GM12891 (cell line): ENCODE results near the gene TRMT2B.

Source experiments
- POLR2A ChIP-seq: IDR thresholded peaks from 2 replicates; pipeline ENCODE4 v1.6.1; 2011; ENCODE audit warnings: low read depth, low read length, control low read depth
- POLR2AphosphoS5 ChIP-seq: IDR thresholded peaks from 2 replicates; pipeline ENCODE4 v1.6.1; 2011; ENCODE audit warnings: low read depth, low read length, control low read depth
- POU2F2 ChIP-seq: IDR thresholded peaks from 2 replicates; pipeline ENCODE4 v1.6.1; 2011; ENCODE audit warnings: low read depth, mild to moderate bottlenecking, control low read depth, low read length, moderate library complexity
- SPI1 ChIP-seq: IDR thresholded peaks from 2 replicates; pipeline ENCODE4 v1.6.1; 2011; ENCODE audit warnings: low read depth, low read length, control low read depth
- TAF1 ChIP-seq: IDR thresholded peaks from 2 replicates; pipeline ENCODE4 v1.6.1; 2011; ENCODE audit warnings: low read depth, low read length, control low read depth

- TF ChIP-seq TAF1 (no peak), POLR2A (no peak), SPI1 (no peak), POLR2AphosphoS5 (no peak), POU2F2 (no peak)
Observed at GRCh38 chrX:101091817-101092216, 39.9 kb upstream of the TRMT2B start.
